ENCODE results near the gene OMP.

OMP gene

DNA sequence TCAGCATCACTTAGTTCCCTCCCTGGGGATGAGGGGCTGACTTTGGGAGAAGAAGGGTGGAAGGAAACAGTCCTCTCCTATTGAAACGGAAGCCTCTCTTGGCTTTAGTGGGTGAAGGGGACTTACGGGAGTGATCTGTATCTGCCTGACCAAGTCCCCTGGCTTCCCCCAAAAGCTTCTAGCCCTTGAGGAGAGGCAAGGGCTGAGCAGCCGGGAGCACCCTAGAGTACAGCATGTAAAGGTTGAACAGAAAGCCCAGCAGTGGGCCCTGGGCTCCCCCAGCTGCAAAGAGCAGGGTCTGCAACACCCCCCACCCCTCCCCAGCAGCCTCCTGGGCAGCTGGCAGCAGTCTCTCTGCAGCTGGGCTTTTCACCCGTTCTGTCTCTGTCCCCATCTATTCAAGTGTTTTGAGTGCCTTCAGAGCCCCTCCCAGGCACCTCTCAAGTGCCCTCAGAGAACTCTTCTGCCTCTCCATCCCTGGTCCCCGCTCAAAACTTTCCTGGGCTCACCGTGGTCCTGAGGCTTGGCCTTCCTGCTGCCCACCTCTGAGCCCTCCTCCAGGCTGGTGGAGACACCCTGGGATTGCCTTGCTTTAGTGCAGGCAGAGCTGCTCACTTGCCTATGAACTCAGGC lies 33.2 kb upstream of the OMP start:
- no peak for DNase-seq (ENCODE audit: low spot score)

DNA sequence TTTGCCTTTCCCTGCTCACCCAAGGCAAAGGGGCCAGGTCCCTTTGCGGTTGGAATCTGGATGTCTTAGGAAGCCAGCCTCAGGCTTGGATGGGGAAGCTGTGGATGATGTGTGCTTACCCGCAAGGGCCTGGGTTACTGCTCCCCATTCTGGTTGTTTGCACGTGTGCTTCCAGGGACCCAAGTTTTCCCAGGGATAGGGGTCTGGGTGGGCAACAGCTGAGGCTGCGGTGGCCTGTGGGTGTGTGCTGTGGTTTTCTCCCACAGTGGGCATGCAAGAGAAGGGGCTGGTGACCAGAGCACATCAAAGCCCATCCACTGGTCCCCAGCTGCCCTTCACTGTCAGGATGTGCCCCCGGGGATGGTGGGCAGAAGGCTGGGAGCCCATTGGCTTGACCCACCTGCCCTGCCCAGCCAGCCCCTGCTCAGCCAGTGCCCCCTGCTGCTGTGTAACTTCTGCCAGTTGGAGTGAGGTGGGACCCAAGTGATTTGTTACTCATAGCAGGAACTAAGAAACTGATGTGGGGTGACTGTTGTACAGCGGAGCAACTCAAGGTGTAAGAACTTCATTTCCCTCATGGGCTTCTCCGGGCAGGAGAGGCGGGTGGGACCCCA lies 32.6 kb upstream of the OMP start:
- no peak for DNase-seq (ENCODE audit: low spot score)

DNA sequence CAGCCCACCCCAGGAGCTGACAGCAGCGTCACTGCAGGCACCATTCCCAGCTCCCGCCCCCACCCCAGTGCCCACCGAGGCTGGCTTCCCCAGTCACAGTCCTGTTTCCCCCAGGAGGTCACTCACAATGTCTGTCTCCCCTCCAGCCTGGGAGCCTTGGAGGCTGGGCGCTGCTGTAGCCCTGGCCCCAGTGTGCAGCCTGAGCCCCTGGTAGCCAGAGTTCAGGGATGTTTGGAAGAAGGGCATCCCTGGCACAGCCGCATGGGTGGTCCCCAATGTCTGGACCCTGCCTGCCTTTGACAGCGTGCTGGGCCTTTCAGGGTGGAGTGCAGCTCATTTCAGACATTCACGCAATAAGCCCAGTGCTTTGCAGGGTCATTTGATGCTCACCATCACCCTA lies 31.6 kb upstream of the OMP start:
- DNase-seq (ENCODE audit: low spot score) = no peak

DNA sequence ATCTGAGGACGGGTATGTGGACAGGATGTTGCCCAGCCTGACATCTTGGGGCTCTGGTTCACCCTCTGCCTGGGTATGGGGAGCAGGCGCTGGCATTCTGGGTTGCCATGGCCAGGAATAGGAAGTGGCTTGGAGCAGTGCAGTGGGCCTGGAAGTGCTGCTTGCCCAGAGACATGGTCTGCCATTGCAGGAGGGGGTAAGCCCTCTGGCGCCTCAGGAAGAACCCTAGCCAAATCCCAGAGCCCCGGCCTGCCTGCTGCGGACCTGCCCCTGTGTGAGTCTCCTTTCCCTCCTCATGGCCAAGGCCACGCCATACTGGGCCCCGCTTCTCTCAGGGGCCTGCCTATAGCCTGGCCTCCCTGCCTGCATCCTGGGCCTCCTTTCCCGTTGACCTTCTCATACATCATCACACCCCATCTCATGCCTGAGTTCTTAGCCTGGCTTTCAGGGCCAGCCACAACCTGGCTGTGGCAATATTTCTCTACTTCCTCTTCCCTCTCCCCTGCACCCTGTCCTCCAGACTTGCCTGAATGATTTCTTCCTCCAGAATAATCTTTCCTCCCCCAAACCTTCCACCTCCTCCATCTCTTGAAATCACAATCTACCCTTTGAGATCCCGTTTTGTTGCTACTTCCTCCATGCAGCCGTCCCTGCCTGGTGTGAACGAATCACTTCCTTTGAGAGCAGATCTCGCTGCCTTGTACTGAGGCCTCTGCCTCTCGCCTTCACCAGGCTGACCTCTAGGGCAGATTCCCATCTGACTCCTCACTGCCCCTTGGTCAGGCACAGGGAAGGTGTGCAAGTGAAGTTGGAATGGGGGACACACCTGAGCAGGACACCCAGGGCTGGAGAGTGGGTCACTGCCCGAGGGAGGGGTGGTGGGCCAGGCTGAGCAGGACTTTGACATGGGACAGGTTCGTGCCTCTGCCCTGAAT lies 30.7 kb upstream of the OMP start:
- DNase-seq (ENCODE audit: low spot score) = no peak

DNA sequence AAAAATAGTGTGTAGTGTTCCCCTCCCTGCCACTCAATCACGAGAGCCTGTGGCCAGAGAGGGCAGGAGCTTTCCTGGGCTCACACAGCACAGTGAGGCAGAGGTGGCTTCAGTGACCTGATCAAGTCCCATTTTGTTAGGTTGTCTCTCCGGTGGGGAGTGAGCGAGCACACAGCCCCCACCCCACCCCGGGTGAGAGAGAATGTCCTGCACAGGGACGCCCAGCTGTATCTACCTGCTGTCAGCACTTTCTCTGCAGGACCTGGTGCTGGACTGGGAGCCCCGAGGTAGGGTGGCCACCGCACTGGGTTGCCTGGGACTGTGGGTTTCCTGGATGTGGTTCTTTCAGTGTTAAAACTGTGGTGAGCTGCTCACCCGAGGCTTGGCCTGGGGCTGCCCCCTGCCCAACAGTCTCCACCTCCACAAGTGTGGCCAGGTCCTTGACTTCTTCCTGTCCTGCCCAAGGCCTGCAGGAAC lies 29.8 kb upstream of the OMP start:
- peak; percentile 22 for DNase-seq (ENCODE audit: low spot score)

DNA sequence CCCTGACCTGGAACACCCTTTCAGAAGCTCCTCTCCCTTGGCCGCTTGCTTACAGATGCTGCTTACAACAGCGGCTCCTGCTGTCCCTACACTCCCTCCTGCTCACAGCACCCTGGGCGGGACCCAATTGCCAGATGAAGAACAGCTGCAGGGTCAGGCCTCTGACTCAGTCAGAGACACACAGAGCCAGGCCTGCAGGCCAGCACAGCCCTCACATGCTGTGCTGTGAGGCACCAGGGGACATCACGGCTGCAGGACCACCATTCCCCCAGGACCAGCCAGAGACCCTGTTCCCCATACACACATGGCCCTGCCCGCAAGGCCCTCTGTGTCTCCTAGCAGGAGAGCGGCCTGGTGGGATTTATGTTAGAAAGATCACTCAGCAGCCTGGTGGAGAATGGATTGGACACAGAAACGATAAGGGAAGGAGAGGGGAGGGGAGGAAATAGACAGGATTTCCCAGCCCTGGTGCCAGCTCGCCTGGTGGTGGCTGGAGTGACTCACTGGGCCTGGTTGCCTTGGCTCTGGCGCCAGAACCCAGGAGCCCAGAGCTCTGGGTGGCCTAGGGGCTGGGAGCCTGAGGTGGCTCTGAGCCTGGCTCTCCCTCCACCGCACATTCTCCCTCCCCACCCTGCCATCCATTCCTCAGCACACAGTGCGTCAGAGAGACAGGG lies 29.2 kb upstream of the OMP start:
- no peak for DNase-seq (ENCODE audit: low spot score)

DNA sequence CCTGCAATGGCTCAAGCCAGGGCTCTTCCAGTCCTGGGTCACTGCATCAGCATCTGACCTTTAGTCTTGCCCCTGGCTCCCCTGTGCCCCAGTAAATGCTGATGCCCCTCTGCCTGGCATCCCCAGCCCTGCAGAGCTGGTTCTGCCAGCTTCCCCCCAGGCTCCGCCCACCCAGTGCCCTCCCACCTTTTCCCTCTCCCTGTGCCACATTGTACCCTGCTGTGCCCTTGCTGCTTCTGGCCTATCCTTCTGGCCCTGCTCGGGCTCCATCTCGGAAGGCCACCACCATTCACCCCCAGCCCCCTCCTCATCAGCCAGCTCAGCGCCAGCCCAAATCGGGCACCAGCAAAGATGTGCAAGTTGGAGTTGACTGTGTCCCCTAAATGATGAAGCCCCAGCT lies 28.4 kb upstream of the OMP start:
- DNase-seq (ENCODE audit: low spot score) = no peak

DNA sequence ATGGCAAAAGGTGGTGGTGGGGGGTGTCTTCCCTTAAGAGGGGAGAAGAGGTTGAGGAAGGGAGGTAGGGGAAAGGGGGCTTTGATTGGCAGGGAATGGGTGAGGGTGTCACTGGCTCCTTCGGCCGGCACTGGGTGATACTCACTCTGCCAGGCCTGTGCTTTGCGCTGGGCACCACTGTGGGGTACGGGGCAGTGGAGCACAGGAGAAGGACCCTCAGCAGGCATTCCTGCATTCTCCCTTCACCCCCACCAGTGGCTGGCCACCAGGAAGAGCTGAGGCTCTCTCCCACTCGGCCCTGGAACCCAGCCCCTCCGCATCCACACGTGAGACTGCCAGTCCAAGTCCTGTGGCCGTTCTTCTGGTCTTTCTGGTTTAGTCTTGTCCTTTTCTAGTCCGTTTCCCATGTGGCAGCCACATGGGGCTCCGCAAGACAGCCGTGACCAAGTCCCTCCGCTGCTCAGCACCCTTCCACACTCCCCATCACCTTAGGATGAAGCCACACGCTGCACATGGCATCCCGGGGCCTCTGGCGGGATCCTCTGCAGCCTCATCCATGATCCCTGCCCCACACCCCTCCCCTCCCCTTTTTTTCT lies 27.9 kb upstream of the OMP start:
- DNase-seq (ENCODE audit: low spot score) = no peak

DNA sequence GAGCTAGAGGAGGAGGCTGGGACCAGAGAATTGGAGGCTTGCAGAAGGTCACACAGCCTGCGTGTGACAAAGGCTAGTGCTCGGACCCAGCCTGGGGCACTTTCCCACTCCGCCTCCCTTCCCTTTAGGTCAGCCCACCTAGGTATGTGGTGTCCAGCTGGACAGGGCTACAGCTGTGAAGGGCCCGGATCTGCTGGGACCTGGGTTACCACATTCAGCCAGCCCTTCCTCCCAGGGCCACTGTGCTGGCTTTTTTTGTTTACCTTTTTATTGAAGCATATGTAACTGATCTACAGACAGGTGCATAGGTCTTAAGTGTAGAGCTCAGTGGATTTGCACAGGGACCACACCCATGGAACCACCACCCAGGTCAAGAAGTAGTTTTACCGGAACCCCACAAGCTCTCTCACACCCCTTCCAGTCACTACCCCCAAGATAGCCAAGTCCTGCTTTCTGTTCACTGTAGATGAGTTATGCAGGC lies 27.2 kb upstream of the OMP start:
- no peak for DNase-seq (ENCODE audit: low spot score)

DNA sequence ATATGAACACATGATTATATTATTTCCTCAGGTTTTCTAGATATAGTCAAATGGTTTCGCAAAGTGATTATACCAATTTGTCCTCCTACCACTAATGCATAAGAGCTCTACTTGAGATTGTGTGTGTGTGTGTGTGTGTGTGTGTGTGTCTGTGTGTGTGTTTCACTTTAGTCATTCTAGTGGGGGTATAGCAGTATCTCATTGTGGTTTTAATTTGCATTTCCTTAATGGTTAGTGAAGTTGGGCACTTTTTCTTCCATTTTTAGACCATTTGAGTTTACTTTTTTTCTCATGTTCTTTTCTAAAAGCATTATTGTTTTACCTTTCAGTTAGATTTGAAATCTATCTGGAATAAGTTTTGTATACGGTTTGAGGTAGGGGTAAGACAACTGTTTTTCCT lies 23.0 kb upstream of the OMP start:
- DNase-seq (ENCODE audit: low spot score) = no peak

DNA sequence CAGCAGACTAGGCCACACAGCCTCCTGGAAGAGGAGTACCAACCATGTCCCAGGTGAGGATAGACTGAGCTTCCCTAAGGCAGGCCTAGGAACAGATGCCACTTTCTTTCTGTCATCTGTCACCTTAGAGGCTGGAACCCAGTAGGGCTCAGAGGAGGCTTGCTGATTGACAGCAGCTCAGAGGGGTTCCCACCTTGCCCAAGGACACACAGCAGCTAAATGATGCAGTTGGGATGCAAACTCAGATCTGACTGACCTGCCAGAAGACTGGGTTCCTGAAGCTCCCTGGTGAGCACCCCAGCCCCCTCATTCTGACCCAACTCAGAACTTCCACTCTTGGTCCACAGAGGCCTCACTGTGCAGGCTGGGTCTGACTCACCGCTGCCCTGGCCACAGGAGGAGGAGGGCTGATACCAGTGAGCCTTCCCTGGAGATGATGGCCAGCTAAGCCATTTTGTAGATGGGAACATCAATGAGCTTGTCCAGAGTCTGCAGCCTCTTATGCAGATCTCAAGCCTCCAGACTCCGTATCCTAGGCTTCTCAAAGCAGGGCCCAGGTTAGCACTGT lies 21.9 kb upstream of the OMP start:
- DNase-seq (ENCODE audit: low spot score) = no peak

DNA sequence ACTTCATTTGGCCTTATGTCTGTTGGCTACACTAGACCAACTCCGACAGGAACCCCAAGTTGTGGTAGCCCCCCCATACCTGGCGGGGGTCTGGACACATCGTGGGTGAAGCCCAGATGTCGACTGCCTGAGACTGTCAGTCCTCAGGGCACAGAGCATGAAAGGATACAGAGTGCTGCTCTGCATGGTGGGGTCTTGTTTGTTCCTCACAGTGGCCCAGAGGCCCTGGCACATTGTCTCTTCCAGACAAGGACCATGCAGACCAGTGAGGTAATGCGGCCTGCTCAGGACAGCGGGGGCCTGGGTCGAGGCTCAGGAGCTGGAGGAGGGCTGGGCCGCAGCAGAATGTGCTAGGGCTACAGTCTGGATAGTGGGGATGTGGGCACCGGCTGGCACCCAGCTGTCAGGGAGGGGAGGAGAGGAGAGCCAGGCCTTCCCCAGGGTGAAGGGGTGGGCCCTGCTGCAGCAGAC lies 21.2 kb upstream of the OMP start:
- DNase-seq (ENCODE audit: low spot score) = no peak

DNA sequence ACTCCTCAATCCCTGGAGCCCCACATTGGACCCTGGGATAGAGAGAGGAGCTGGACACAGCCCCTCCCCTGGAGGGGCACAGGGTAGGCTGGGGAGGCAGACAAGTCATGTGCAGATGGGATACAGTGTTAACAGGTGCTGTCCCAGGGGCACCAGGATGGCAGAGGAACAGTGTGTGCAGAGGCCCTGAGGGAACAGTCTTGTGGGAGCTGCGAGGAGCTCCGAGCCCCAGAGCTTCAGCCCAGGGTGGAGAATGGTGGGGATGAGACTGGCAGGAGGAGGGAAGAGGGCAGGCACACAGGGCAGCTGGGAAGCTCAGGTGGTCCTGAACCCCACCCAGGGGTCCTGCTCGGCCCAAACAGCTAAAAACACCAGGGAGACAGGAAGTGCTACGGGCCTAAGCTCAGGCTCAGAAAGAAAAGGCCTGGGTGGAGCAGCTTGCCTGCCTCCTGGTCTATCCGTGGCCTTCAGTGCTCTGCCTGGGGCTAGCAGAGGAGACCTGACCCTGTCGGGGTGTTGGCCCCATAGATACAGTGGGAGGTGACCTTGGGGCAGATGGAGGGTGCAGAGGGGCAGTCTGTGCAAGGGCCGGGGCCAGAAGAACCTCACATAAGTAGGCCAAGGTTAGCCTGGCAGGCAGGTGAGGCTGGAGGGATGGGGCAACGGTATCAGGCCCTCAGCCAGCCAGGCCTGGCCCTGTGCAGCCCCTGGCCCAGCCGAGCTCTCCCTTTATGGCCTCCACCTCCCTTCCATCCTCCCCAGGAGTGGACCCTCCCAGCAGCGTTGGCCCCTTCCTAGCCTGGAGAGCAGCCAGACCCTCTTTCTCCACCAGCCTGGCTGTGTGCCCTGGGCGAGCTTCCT lies 20.4 kb upstream of the OMP start:
- DNase-seq (ENCODE audit: low spot score) = no peak

DNA sequence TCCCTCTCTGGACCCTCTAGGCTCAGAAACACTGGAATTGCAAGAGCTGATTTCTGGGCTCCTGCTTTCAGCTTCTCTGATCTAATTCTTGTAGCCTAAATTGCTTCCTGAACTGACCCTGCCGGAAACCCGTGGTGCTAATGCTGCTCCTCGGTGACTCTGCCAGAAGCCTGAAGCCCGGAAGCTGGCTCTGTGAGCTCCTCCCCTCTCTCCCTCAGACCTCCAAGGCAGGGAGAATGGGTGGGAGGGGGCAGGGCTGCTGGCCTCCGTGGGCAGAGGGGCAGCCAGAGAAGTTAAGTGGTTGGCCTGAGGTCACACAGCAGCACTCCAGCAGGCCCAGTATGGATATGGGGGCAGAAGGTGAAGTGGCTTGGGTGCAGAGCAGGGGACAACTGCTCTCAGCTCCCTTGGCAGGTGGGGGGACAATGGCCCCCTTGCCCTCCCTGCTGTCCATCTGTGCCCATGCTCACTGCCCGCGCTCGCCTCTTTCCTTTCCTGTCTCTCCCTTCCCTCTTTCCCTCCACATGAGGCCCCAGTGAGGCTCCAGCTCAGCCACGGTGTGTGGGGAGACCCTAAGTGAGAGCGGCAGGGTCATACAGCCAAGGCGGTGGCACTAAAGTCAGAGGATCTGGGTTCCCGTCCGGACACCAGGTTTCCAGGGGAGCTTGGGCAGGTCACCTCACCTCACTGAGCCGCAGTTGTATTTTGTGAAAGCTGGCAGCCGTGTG lies 19.6 kb upstream of the OMP start:
- DNase-seq (ENCODE audit: low spot score) = peak; percentile 43

DNA sequence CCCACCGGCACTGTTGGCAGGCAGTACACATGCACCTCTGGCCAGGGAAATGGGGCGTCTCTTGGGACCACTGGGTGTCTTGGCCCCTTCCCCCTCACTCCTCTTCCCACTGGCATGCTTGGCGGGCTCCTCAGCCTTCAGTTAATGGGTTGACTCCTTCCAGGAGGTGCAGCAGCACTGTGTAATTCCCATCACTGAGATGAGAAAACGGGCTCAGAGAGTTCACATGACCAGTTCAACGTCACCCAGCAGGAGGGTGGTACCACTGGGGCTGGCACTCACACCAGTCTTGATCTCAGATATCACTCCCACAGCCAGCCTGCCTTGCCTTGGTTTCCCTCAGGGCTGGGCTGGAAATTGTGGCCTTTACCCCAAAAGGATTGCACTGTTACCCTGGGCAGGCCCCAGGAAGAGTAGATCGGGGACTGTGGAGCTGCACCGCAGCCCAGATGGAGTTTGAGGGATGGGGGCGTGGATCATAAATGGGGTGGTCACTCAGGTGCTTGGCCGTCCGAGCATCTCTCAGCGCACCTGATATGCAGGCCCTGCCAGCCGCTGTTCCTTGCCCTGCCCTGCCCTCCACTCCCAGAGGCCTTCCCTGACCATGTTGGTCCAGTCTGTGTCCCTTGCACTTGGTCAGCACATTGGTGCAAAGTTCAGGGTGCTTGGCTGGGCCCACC lies 18.9 kb upstream of the OMP start:
- no peak for DNase-seq (ENCODE audit: low spot score)

DNA sequence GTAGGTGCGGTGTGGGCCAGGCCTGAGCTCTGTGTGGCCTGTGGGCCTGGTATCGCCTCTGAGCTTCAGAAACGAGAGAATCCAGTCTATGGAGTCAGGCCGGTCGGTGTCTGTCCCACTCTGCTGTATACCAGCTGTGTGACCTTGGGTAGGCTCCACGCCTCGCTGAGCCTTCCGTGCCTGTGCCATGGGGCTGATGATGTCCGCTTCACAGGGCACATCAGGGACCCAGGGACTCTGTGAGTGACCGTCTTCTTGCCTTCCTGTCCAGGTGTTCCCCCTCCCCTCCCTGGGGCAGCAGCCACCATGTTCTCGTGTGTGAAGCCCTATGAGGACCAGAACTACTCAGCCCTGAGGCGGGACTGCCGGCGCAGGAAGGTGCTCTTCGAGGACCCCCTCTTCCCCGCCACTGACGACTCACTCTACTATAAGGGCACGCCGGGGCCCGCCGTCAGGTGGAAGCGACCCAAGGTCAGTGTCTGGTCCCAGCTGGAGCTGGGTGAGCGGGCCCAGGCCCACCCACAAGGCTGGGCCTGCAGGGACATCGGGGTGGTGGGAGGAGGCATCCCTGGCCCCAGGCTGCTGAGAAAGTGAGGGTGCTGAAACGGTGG lies 18.0 kb upstream of the OMP start:
- DNase-seq (ENCODE audit: low spot score) = no peak

DNA sequence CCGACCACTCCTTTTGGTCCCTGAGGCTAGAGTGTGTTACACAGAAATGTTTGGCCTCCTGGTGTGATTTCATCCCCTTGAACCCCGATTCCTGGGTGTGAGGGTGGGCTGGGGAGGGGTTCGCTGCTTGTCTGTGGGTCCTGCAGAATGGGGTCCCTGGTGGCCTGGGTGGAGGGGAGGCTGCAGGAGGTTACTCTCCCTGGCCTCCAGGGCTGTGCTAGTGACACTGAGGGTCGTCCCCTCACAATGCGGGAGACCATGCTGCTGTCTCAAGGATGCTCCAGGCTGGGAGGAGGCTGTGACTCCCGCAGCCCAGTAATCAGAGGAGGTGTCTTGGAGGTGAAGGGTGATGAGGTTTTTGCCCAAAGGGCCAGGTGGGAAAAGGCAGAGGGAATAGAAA lies 17.0 kb upstream of the OMP start:
- DNase-seq (ENCODE audit: low spot score) = no peak

DNA sequence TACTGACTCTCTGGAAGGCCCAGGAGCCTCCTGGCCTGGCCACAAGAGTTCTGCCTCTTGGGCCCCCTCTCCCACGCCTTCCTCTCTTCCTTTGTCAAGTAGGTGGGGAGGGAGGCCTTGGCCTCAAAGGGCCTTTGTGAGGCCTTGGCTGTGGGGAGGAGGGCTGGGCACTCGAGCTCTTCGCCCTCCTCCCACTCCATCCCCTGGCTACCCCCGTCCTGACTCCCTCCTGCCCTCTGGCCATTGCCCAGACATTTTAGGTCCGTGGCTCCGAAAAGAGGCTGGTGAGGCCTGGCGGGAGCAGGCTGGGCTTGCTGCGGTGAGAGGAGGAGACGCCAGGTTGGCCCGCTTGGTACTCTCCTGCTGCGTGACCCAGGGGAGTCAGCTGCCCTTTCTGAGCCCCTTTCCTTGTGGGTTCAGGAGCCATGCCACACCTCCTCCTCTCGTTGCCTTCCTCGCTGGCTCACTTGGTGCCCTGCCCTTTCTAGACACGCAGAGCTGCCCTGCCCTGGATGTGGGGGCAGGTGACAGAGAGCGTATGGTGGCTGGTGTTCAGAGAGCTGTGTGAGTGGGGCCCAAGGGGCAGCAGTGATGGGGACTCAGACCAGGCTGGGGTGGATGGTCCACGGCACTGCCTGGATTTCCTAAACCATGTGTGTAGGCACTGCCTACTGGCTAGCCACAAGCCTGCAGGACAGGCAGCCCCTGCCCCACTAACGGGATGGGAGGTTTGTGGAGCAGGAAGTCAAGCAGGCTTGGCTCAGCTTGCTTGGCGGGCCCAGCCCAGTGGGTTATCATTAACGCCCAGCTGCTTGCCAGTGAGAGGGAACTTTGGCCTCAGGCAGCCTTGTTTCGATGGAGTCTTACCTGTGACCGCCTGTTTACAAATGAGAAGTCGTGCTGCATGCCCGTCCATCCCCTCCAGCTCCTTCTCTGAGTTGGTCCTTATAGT lies 15.8 kb upstream of the OMP start:
- DNase-seq (ENCODE audit: low spot score) = no peak

Data from activated CD4-positive, alpha-beta T cell treated with anti-CD3 and anti-CD28 coated beads, Interleukin-2, Interleukin-4, amounts not matched to agents 100 ng/mL and 50 ng/mL, durations not matched to agents 16 hours and 8 hours (primary cell).